Camera-type eye (tissue), 1 donor: ENCODE results near the gene ANKRD61. TPM values are rescaled to one million over a fixed set of nuclear protein-coding genes. Genes with fewer than 3 reads are reported as not detected.

Experiments
- total RNA-seq: library from RNA; depleted of rRNA; stranded (reverse); fragments of >200 nt; gene quantifications from one replicate; pipeline ENCODE4 v1.2.3, GENCODE V29; 2014

ANKRD61 gene
- not detected for total RNA-seq

DNA sequence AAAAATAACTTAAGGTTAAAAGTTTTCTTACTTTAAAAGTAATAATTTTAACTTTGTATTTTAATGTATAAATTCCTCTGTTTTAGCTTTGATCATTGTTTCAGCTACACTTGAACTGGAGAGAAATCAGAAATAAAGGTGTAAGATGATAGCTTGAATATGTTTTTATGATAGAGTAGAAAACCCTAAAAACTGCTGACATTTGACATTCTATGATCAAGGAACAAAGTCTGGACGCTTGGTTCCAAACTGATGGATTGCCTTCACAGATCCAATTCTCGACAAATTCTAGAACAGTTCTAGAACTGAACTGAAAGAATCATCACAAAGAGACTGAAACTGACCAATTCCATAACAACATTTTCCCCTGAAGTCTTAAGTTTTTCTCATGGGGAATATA is at the start of gene ANKRD61:
Gene ANKRD61 (plus strand): TSS at position 389 of the 400 bp plus-strand sequence. CDS start 0 bp downstream, at position 389.

DNA sequence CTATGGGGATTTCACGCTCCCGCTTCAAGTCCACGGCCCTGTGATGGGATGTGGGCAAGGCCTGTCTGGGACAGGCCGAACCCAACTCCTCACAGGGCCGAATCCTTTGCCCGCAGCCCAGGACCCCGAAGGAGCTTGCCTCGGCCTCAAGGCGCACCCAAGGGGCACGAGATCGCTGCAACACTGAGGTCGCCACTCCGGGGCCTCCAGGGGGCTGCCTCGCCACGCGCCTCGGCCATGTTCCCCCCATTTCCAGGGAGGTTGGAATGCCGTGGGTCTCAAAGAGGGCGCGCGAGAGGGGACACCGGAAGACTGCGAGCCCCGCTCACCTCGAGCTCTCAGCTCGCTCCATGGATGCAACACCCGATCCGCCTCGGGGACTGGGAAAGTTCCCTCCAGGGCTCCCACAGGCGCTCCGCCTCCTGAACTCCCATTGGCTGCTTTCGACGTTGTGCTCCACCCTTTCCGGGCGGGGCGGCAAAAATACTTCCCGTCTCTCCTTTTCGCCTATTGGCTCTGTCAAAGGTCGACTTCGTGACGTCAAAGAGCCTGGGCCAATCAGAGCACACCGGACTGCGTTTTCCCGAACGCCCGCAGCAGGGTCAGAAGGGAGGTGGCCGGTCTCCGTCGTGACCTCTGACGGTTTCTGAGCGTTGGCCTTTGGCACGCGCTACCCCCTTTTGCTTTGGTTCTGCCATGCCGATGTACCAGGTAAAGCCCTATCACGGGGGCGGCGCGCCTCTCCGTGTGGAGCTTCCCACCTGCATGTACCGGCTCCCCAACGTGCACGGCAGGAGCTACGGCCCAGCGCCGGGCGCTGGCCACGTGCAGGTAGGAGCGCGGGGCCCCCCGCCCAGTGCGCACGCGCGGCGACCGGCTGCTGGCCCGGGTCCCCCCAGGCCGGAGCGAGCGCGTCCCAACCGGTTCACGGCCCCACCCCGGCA is 22.2 kb upstream of the ANKRD61 start, which contains the start of the genes AIMP2 and PMS2:
Gene AIMP2 (plus strand): TSS at position 605 of the 944 bp plus-strand sequence. CDS start 92 bp downstream, at position 697.
Gene PMS2 (minus strand): TSS at position 382 of the 944 bp plus-strand sequence. CDS start 30 bp downstream, at position 352.

Other genes with a start within 250 kb of the ANKRD61 start
- gene RNF216, start 249.7 kb upstream of the ANKRD61 start, total RNA-seq = 58.8 TPM
- gene OCM, start 150.6 kb upstream of the ANKRD61 start, total RNA-seq = not detected
- 76.5 TPM for gene CCZ1, start 132.6 kb upstream of the ANKRD61 start, total RNA-seq
- 0.38 TPM for gene RSPH10B, start 60.7 kb upstream of the ANKRD61 start, total RNA-seq
- gene PMS2, start 22.3 kb upstream of the ANKRD61 start, total RNA-seq = 25.3 TPM
- 32.5 TPM for gene AIMP2, start 22.1 kb upstream of the ANKRD61 start, total RNA-seq
- gene EIF2AK1, start 27.8 kb downstream of the ANKRD61 start, total RNA-seq = 261 TPM
- 15.7 TPM for gene USP42, start 73.6 kb downstream of the ANKRD61 start, total RNA-seq
- 49.1 TPM for gene CYTH3, start 241.2 kb downstream of the ANKRD61 start, total RNA-seq